ENCODE measurements around the gene MFAP4. TPM values are rescaled to one million over a fixed set of nuclear protein-coding genes. Genes with fewer than 3 reads are reported as not detected.
A peak's percentile ranks its signal among the peaks of the same experiment; 100 is the strongest.

The MFAP4 gene
- total and polyA plus RNA-seq, 9 of the 15 experiments (the other 6 are each of a cell fraction or from before 2014, with no cell fraction given): 0.07 to 0.24 TPM; not detected in 7

DNA sequence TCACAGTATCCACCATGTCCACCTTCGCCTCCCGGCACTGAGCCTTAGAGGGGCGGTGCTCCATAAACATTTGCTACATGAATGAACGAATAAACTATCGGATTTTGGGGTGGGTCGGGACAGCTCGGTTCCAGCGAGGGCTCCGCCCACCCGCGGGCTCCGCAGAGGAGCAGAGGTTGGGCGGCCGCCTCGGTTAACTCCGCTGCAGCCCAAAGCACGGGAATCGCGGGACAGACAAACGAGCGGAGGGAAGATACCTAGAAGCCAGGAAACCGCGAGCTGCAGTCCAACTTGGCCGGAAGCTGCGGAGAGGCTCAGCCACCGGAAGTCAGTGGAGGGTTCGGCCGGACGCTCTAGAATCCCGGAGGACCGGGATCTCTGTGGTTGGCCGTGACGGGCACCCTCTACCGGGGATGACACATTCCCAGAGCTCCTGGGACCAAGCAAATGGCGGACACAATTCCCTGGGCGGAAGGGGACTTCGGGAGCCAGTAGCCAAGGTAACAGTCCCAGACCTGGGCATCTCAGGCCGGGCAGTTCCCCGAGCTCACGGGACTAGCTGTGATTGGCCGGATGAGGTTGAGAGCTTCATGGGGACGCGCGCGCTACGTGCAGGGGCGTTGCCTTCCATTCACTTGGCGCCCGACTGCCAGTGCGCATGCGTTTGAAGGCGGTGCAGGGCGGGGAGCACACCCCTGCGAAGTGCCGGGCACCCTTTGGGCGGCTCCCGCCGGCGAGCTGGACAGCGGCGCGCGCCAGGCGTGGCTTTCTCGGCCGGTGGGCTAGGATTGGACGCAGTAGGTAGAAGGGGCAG lies 9.2 kb downstream of the MFAP4 start (continued):
- TF ChIP-seq ZBTB34 (CRISPR knock-in tag; IDR thresholded peaks at IDR 0.05) (no peak), JUND (IDR thresholded peaks at IDR 0.05; ENCODE audit: borderline replicate concordance, low read depth, low read length) (peak; percentile 30; the same call in 1 of the 2 replicates), JUND (tag; IDR thresholded peaks at IDR 0.05; ENCODE audit: borderline replicate concordance, low read depth, low read length) (no peak), ZNF12 (CRISPR knock-in tag; IDR thresholded peaks at IDR 0.05) (no peak), ZNF639 (CRISPR knock-in tag; conservative IDR thresholded peaks at IDR 0.05 in 1 of 2, IDR thresholded peaks at IDR 0.05 in 1 of 2) (peak in 1 of 2 experiments; percentile 81; a peak in 2 of 4 replicates), ZNF277 (CRISPR knock-in tag; IDR thresholded peaks at IDR 0.05; ENCODE audit: borderline replicate concordance) (no peak), TCF7L2 (IDR thresholded peaks at IDR 0.05; ENCODE audit: low read depth, low read length) (no peak), ZBTB2 (IDR thresholded peaks at IDR 0.05) (peak; percentile 87), ZFX (CRISPR knock-in tag; IDR thresholded peaks at IDR 0.05) (no peak), NUFIP1 (IDR thresholded peaks at IDR 0.05; ENCODE audit: partially characterized antibody) (no peak), ZBTB8A (IDR thresholded peaks at IDR 0.05; ENCODE audit: partially characterized antibody) (no peak), SP2 (IDR thresholded peaks at IDR 0.05; ENCODE audit: extremely low read depth, low read depth, low read length, poor library complexity, severe bottlenecking) (peak; percentile 93), U2AF2 (optimal IDR thresholded peaks at IDR 0.05; ENCODE audit: low read depth, low read length) (no peak), ELF2 (CRISPR knock-in tag; IDR thresholded peaks at IDR 0.05) (peak; percentile 46; the same call in 1 of the 2 replicates), SMAD2 (IDR thresholded peaks at IDR 0.05; ENCODE audit: low read depth, low read length) (no peak), FOXO4 (CRISPR knock-in tag; IDR thresholded peaks at IDR 0.05) (no peak), PHB2 (IDR thresholded peaks at IDR 0.05; ENCODE audit: low read depth) (no peak)
- TF ChIP-seq, protein P1, sequence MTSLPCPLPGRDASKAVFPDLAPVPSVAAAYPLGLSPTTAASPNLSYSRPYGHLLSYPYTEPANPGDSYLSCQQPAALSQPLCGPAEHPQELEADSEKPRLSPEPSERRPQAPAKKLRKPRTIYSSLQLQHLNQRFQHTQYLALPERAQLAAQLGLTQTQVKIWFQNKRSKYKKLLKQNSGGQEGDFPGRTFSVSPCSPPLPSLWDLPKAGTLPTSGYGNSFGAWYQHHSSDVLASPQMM (CRISPR knock-in tag; IDR thresholded peaks at IDR 0.05): no peak
